CD14-positive monocyte (primary cell): Measurements from ENCODE around the gene TATDN2. TPM values are rescaled to one million over a fixed set of nuclear protein-coding genes. Genes with fewer than 3 reads are reported as not detected.

Source experiments
- DNase-seq, 3 donors: peaks; one replicate each; pipeline ENCODE4 v3.0.0-alpha.2; 2011 to 2022
- H2AFZ ChIP-seq: 2 replicates; pipeline ENCODE4 v1.6.0; 2012; ENCODE audit warnings: mild to moderate bottlenecking, low read depth, low read length, inconsistent platforms; ENCODE audit not compliant: insufficient read depth, poor library complexity, severe bottlenecking
- H3K27ac ChIP-seq, 2 donors: 1 replicate in 1 of 2; 2 replicates in 1 of 2; pipeline ENCODE4 v1.5.1; 2012 to 2013; ENCODE audit warnings: low read length in 2 of 2, control low read depth in 1 of 2, inconsistent platforms in 1 of 2, low read depth in 1 of 2, mild to moderate bottlenecking in 1 of 2
- H3K27me3 ChIP-seq, 2 donors: one replicate each; pipeline versions ENCODE4 v1.6.0 to v1.6.1; 2011 to 2013; ENCODE audit warnings: low read length in 2 of 2; ENCODE audit not compliant: control insufficient read depth in 2 of 2, insufficient read depth in 2 of 2
- H3K36me3 ChIP-seq, 2 donors: replicated peaks in 1 of 2; 1 replicate in 1 of 2; 2 replicates in 1 of 2; pipeline versions ENCODE4 v1.5.1 to v1.6.1; 2012 to 2013; ENCODE audit warnings: low read length in 2 of 2, control low read depth in 1 of 2, inconsistent platforms in 1 of 2, mild to moderate bottlenecking in 1 of 2; ENCODE audit not compliant: insufficient read depth in 2 of 2, control insufficient read depth in 1 of 2
- H3K4me1 ChIP-seq, 2 donors: 1 replicate in 1 of 2; 2 replicates in 1 of 2; pipeline versions ENCODE4 v1.5.1 to v1.6.1; 2012 to 2013; ENCODE audit warnings: low read length in 2 of 2, control low read depth in 1 of 2, inconsistent platforms in 1 of 2, mild to moderate bottlenecking in 1 of 2, moderate library complexity in 1 of 2; ENCODE audit not compliant: insufficient read depth in 2 of 2, control insufficient read depth in 1 of 2
- H3K4me2 ChIP-seq: replicated peaks from 2 replicates; pipeline ENCODE3; 2012; ENCODE audit warnings: low read length, moderate library complexity, mild to moderate bottlenecking; ENCODE audit not compliant: poor library complexity, severe bottlenecking; ENCODE audit errors: extremely low read depth
- H3K4me3 ChIP-seq, 3 experiments: fragments of 200-600 bp in 1 of 3; sonication (generic) in 1 of 3; replicated peaks in 1 of 3; 1 replicate in 2 of 3; 2 replicates in 1 of 3; pipeline ENCODE4 v1.5.1; 2011 to 2013; ENCODE audit warnings: low read length in 3 of 3, mild to moderate bottlenecking in 3 of 3, control low read depth in 2 of 3, low read depth in 2 of 3, inconsistent platforms in 1 of 3, moderate library complexity in 1 of 3
- H3K79me2 ChIP-seq: 2 replicates; pipeline ENCODE4 v1.6.0; 2012; ENCODE audit warnings: mild to moderate bottlenecking, control low read depth, inconsistent platforms, low read length, moderate library complexity; ENCODE audit not compliant: insufficient read depth
- H3K9ac ChIP-seq: 2 replicates; pipeline ENCODE4 v1.6.0; 2017; ENCODE audit warnings: low read length, mild to moderate bottlenecking; ENCODE audit not compliant: insufficient read depth, poor library complexity, severe bottlenecking
- H3K9me3 ChIP-seq, 2 donors: replicated peaks in 1 of 2; 1 replicate in 1 of 2; 2 replicates in 1 of 2; pipeline versions ENCODE4 v1.5.1 to v1.6.1; 2012 to 2013; ENCODE audit warnings: low read length in 2 of 2, control low read depth in 1 of 2; ENCODE audit not compliant: control insufficient read depth in 1 of 2, insufficient read depth in 1 of 2
- H4K20me1 ChIP-seq: 2 replicates; pipeline ENCODE4 v1.6.0; 2012; ENCODE audit warnings: mild to moderate bottlenecking, low read length, control low read depth, moderate library complexity; ENCODE audit not compliant: insufficient read depth
- H3K27ac Mint-ChIP-seq, 7 donors: one replicate each; pipeline ENCODE4 v1.8.0; 2020; ENCODE audit warnings: mild to moderate bottlenecking in 7 of 7, mixed read lengths in 7 of 7, moderate library complexity in 6 of 7, inconsistent platforms in 2 of 7
- H3K27me3 Mint-ChIP-seq, 3 donors: one replicate each; pipeline ENCODE4 v1.8.0; 2021 to 2022; ENCODE audit warnings: low read depth in 3 of 3, mild to moderate bottlenecking in 3 of 3, mixed read lengths in 3 of 3, moderate library complexity in 3 of 3, inconsistent platforms in 1 of 3
- H3K36me3 Mint-ChIP-seq, 2 donors: one replicate each; pipeline ENCODE4 v1.8.0; 2020; ENCODE audit warnings: mixed read lengths in 2 of 2, inconsistent platforms in 1 of 2, mild to moderate bottlenecking in 1 of 2
- H3K4me1 Mint-ChIP-seq: one replicate; pipeline ENCODE4 v1.8.0; 2020; ENCODE audit warnings: mild to moderate bottlenecking, mixed read lengths
- H3K4me3 Mint-ChIP-seq, 2 donors: one replicate each; pipeline ENCODE4 v1.8.0; 2020; ENCODE audit warnings: mild to moderate bottlenecking in 2 of 2, mixed read lengths in 2 of 2, moderate library complexity in 1 of 2
- H3K9me3 Mint-ChIP-seq, 7 donors: one replicate each; pipeline ENCODE4 v1.8.0; 2020 to 2022; ENCODE audit warnings: mixed read lengths in 7 of 7, mild to moderate bottlenecking in 6 of 7, moderate library complexity in 6 of 7, inconsistent platforms in 2 of 7
- CTCF ChIP-seq: fragments of 200-600 bp; IDR thresholded peaks from one replicate; pipeline ENCODE4 v1.8.0; 2022; ENCODE audit warnings: antibody characterized with exemption, mild to moderate bottlenecking
- WGBS: methylation state at CpG from one replicate; pipeline ENCODE4 v1.1.5; 2013; ENCODE audit warnings: missing lambda C conversion rate; ENCODE audit not compliant: insufficient coverage; 5-methylcytosine and 5-hydroxymethylcytosine counted together
- intact Hi-C, 2 donors: fragments of 100-400 bp; cut with micrococcal nuclease; formaldehyde crosslinking; loops; one replicate each; pipeline versions ENCODE4 v1.15.0 to v1.15.1; 2023
- polyA plus RNA-seq, 3 donors: library from polyadenylated mRNA; depleted of rRNA in 1 of 3; unstranded in 2 of 3; stranded (reverse) in 1 of 3; fragments of 300-500 nt in 2 of 3; fragments of >200 nt in 1 of 3; fragmentation: Illumina TruSeq in 2 of 3; gene quantifications; 1 replicate in 2 of 3; 2 replicates in 1 of 3; pipeline ENCODE4 v1.2.3, GENCODE V29; 2012 to 2021

TATDN2 gene
- polyA plus RNA-seq, 3 donors, result 6.0 to 27.1 (median 6.0) TPM

GRCh38 chr3:10300087-10300486 is 51.8 kb downstream of the TATDN2 start:
- 94% methylated on average over 8 of the region's 9 CpGs for WGBS
- H3K9me3 Mint-ChIP-seq, result no peaks in the 10 kb centered on the region
- H3K9me3 ChIP-seq, result no peaks in the 10 kb centered on the region
- H4K20me1 ChIP-seq, result peaks cover 6% of the 10 kb centered on the region
- no peak overlapping the region for H3K4me3 Mint-ChIP-seq
- H3K27me3 ChIP-seq, result no peaks in the 10 kb centered on the region
- peak overlapping the region in 1 of 2 donors; percentile 60 for H3K27ac ChIP-seq
- no peak overlapping the region for H3K4me3 ChIP-seq
- H3K4me2 ChIP-seq, result no peak overlapping the region
- H3K9ac ChIP-seq, result no peak overlapping the region
- peaks cover 60 to 83% of the 10 kb centered on the region in 2 donors for H3K36me3 Mint-ChIP-seq
- H3K36me3 ChIP-seq, result peaks cover 57 to 76% of the 10 kb centered on the region in 2 donors
- no peaks in the 10 kb centered on the region for H3K27me3 Mint-ChIP-seq
- TF ChIP-seq CTCF, result no peak
- no peak for DNase-seq
- intact Hi-C loops, result no loop called here
- H3K79me2 ChIP-seq, result peaks cover 18% of the 10 kb centered on the region
- H3K4me1 ChIP-seq, result no peaks in the 10 kb centered on the region
- H3K27ac Mint-ChIP-seq, result peak overlapping the region in 3 of 7 donors; percentile 19 to 66 (median 41)
- H2AFZ ChIP-seq, result no peak overlapping the region
- H3K4me1 Mint-ChIP-seq, result peaks cover under 1% of the 10 kb centered on the region

GRCh38 chr3:10303105-10303504 is 54.8 kb downstream of the TATDN2 start:
- Histone ChIP-seq H3K79me2 (peaks cover 18% of the 10 kb centered on the region), H3K4me1 (no peaks in the 10 kb centered on the region), H2AFZ (no peak overlapping the region), H3K36me3 (peaks cover 84 to 97% of the 10 kb centered on the region in 2 donors), H3K27ac (no peak overlapping the region), H3K4me3 (no peak overlapping the region), H4K20me1 (peaks cover 6% of the 10 kb centered on the region), H3K27me3 (no peaks in the 10 kb centered on the region), H3K9ac (no peak overlapping the region), H3K9me3 (no peaks in the 10 kb centered on the region), H3K4me2 (no peak overlapping the region)
- no peak for DNase-seq
- Mint-ChIP-seq H3K27ac (no peak overlapping the region), H3K9me3 (no peaks in the 10 kb centered on the region), H3K36me3 (peaks cover 79 to 92% of the 10 kb centered on the region in 2 donors), H3K4me3 (no peak overlapping the region), H3K27me3 (no peaks in the 10 kb centered on the region), H3K4me1 (no peaks in the 10 kb centered on the region)
- intact Hi-C loops, result no loop called here
- TF ChIP-seq CTCF, result no peak
- 100% methylated on average over 5 of the region's 9 CpGs for WGBS
